SIG-M5 treated with dmso at 0.1 percent for 504 hours (cell line): ENCODE data around the gene VTI1A.
"Not testable (repeated sequence)": the region's sequence is repeated elsewhere in the genome, so short reads cannot be mapped to it uniquely, and the experiment has no call there.

Experiments
- DNase-seq: peaks from one replicate; lab custom pipeline; 2025; ENCODE audit not compliant: unreplicated experiment; lab: John Stamatoyannopoulos, UW

The VTI1A gene

DNA sequence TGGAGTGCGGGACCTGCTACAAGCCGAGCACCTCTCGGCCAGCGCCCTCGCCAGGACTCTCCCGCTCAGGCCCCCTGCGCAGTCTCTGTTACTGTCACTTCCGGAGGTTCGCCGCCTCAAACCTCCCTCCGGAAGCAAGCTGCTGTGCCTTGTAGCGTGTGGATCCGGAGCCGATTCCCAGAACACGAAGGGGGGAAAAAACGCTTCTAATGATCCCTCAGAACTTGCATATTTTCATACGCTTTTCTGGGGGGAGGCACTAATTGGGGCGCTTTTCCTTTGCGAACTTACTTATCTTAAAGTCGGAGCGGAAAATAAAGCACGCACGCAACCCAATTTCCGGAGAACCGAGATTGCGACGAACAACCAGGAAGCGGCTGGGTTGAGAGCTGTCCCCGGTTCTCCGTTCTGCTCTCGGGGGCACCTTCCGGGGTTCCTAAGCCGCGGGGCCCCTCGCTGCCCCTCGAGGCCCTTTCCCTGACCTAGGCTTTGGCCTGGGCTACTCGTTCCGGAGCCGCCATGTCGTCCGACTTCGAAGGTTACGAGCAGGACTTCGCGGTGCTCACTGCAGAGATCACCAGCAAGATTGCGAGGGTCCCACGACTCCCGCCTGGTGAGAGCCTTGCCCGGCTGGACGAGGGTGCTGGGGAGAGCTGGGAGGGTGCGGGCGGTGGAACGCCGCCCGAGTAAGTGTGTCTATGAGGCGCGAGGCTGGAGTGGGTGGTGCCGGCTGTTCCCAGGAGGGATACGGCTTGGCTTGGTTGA, at the start of gene VTI1A, which contains the start of gene ZDHHC6:
Gene VTI1A (plus strand): TSS at position 361 of the 765 bp plus-strand sequence. CDS start 159 bp downstream, at position 520.
Gene ZDHHC6 (minus strand): TSS at position 60 of the 765 bp plus-strand sequence. CDS start 1,478 bp downstream, outside the sequence.
- DNase-seq, result peak; percentile 83

DNA sequence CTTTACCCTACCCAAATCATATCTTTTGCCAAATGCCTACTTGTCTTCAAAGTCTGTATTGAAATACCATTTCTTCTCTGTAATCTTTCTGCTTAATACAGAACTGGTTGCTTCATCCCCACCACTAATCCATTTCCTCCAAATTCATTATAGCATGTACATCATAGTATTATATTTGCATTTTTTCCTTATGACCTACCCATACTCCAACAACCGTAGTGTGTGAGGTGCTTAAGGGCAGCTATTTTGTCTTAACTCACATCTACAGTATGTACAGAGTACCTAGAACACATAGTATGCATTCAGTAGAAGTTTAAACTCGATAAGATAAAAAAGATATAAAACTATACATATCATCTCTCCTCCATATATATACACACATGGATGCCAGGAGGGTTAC, 49.4 kb upstream of the VTI1A start:
- DNase-seq, result no peak

DNA sequence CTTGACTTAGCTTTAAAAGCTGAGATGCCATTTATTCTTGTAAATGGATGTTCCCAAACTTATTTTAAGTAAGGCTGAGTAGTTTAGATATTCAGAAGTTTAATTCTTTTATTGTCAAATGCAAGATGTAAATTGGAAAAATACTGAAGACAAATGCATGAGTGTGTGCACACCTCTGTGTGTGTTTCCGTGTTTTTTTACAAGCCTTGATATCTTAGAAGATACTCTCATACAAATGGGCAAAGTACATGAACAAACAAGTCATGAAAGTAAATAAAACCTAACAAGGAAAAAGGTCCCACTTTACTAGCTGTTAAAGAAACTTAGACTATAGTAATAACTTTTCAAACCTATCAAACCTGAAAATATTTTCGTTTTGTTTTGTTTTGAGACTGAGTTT, 44.1 kb upstream of the VTI1A start:
- no peak for DNase-seq

DNA sequence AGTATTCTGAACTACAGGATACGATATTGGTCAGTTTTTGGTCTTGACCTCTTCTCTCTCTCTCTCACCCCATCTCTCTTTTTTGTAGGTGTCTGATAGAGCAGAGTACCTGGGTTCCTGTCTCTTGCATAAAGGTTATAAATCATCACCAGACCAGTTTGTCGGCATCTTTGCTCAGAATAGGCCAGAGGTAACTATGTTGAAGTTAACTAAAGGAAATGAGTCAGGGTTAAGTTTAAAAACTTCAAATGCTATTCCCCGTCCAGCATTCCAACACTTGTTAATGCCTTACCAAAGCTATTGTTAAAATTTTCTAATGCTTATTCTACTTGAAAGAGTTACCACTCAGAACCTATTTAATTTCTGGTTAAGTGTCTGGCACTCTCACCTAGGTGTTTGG, 42.4 kb upstream of the VTI1A start:
- no peak for DNase-seq

DNA sequence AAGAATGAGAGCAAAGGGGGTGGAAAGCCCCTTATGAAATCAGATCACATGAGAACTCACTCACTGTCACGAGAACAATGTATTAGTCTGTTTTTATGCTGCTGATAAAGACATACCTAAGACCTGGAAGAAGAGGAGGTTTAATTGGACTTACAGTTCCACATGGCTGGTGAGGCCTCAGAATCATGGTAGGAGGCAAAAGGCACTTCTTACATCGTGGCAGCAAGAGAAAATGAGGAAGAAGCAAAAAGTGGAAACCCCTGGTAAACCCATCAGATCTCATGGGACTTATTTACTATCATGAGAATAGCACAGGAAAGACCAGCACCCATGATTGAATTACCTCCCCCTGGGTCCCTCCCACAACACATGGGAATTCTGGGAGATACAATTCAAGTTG, 40.2 kb upstream of the VTI1A start:
- DNase-seq, result not testable (repeated sequence)

DNA sequence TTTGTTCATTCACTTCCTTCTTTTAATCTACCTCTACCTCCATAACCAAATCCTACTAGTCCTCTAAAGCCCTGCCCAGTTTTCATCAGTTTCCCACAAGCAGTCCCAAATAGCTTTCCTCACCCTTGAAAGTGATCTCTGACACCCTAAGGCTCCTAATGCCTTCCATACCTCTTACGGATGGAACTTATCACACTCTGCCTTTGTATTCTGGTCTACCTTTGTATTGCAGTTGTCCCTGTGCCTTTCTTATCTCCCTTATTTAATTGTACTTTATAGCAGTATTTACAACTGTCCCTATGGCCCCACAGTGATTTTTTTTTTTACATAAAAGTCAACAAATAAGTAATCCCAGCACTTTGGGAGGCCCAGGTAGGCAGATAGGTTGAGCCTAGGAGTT, 39.3 kb upstream of the VTI1A start:
- no peak for DNase-seq

DNA sequence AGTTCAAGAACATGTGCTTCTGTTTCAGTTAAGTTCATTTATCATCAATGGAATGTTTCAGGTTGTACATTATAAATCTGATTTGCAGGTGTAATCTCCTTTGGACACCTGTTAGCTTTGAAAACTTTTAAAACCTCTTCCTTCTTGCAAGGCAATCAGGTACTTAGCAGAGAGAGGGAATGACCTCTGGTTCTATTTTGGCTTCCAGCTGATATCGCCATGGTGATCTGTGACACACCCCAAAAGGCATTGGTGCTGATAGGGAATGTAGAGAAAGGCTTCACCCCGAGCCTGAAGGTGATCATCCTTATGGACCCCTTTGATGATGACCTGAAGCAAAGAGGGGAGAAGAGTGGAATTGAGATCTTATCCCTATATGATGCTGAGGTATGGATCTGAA, 37.7 kb upstream of the VTI1A start:
- DNase-seq, result no peak

DNA sequence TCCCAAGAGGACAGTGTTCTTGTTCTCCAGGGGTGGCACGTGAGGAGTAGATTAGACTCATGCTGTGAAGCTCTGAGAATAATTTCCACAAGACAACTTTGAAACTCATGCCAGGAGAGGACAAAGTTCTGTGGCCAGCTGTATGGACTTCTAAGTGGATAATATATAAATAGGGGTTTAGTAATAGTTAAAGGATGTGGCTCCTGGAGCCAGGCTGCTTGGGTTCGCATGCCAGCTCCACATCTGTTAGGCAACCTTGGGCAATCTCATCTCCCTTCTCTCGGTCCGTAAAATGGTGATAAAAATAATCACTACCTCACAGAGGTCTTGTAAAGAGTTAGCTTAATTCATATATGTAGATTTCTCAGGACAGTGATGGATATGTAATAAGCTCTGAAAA, 37.3 kb upstream of the VTI1A start:
- DNase-seq, result no peak

DNA sequence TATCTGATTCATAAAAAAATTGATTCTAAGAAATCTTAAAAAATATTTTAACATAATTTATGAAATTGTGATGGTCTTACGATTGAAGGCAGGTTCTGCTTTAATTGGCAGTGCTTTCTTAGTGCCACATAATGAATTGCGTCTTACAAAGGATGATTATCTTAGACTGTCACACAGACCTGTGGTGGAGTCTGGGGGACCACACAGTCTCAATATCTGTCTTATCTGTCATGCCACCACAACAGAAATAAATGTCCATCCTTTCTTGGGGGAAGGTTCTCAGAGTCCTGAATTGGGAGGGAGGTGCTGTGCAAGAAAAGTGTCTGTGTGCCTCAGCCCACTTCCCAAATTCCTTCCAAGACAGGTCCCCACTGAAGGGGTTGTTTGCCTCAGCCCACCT, 34.3 kb upstream of the VTI1A start:
- no peak for DNase-seq

DNA sequence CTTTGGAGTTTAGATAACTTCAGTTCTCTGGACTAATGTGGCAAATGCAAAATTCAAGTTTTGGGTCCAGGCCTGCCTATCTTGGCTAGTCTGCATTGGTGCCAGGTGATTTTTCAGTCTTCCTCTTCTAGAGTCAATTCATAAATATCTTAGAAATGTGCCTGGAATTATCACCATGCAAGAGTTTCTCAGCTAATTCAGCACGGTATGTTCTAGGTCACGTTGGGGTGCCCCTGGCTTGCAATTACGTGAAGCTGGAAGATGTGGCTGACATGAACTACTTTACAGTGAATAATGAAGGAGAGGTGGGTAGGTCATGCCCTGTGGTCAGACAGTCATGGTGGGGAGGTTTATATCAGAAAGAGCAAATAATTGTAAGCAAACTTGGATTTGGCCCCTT, 25.3 kb upstream of the VTI1A start:
- no peak for DNase-seq

DNA sequence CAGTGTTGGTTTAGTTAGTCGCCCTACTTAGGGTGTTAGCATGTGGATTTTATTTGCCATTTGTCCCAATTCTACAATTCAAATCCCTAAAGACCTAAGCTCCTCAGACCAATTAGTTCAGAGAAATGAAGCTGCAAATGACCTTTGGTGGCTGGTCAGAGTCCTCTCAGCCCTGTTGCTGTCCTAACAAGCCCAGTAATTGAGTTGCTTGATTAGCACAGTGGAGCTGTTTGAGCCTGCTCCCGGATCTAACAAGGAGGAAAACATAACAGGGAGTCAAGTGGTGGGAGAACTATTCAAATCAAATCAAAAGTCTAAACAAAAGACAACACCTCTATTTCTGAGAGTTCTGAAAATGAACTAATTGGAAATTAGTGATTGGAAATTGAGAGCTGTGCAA, 22.4 kb upstream of the VTI1A start:
- no peak for DNase-seq

DNA sequence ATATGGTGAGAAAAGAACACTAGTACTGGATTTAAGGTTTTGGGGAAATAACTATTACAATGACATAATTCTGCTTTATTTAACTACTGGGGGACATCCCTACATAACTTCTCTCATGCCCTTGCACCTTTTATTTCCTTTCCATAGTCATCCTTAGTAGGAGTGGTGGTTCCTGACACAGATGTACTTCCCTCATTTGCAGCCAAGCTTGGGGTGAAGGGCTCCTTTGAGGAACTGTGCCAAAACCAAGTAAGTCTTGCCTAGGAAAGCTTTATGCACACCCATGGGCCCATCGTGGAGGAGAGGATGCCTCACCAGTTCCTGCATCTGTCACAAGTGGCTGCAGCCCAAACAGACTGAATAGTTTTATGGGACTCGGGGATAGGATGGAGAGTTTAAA, 20.9 kb upstream of the VTI1A start:
- no peak for DNase-seq

DNA sequence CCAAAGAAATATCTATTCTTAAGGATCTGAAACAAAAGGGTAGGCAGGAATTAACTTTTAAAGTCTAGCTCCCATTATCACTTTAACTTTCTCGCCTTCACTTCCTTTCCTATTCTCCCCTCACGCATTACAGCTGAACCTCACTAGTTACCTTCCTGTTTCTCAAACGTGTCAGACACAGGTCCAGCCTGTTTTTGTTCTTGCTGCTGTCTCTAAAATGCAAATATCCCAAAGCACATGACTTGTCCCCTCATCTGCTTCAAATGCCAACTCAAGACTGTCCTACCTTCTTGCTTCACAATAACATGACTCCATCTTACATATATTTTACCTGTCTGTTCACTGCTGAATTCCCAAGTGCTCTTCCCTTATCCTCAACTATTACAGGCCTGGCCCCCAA, 17.9 kb upstream of the VTI1A start:
- DNase-seq, result no peak

DNA sequence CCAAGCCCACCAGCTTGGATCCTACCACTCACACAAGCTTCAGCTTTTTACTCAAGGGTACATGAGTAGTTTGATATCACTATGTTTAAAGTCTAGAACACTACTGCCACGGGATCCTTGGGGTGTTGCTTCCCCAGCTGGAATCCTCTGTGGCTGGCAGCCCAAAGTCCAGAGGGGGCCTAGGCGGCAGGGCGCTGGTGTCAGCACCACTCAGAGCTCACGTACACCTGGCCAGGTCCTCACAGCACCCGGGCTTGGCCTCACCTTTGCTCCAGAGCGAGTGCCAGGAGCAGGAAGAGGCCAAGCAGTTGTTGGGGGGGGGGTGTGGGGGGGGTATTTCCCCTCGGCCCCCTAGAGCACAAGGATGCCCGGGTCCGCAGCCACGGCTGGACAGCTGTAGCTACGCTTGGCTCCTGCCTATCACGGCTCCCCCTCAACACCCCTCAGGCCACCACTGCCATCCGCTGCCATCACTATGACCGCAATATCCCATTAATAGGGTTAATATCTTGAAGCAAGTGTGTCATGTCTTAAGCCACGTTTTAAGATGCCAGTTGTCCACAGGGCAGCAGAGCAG, 17.3 kb upstream of the VTI1A start:
- DNase-seq, result no peak

DNA sequence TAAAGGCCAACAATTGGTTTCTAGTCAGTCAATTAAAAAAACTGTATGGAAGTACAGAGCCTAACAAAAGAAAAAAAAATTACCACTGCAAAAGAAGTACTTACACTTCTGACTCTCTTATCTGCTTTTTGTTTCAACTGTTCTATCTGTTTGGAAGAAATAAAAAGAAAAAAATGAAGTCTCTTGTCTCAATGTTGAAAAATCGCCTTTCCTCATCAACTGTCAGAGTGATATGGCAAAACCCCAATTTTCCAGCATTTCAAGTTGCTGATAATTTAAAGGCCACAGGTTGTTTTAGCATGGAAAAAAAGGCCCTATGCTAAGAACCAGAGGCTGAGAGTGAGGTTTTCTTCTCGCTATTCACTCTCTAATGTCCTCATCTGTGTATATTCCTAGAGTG, 13.9 kb upstream of the VTI1A start:
- no peak for DNase-seq

DNA sequence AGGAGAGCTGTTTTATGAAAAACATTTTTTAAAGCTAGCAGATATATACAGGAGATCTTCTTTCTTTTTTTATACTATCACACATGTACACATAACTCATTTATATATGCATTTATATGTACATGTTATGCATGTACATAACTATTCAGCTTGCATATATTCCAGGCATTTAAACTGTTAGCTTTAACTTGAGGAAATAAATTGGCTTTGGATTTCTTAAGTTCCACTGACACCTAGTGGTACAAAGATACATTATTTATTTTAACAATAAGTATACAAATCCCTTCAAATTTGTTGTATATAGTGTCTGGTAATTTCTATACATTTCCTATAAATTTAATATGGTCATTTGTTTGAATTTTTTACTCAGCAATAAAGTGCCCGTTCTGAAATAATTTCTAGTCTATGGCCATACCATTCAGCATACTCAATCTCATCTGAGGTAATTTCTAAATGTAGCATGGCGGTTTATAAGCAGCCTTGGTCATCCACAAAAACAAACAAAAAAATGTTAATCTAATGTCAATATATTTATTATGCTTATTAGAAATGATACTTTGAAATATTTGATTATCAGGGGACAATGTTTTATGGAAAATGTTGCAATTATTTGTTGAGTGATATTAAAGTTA, 11.9 kb upstream of the VTI1A start:
- peak; percentile 28 for DNase-seq

DNA sequence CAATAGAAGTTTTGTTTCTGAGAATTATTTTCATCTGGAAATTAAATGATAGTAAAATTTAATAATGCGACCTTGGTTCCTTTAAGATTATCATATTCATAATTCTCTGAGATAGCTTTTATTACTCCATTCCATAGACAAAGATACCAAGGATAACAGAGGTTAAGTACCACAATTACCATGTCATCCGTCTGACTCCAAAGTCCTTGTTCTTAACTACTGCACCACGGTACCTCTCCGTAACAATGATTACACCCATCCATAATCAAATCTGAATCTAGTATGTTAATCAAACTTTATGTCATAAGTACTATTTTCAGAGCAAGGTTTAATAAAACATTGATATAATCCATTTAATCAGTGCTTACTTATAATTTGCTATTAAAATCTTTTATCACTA, 8.7 kb upstream of the VTI1A start:
- no peak for DNase-seq

DNA sequence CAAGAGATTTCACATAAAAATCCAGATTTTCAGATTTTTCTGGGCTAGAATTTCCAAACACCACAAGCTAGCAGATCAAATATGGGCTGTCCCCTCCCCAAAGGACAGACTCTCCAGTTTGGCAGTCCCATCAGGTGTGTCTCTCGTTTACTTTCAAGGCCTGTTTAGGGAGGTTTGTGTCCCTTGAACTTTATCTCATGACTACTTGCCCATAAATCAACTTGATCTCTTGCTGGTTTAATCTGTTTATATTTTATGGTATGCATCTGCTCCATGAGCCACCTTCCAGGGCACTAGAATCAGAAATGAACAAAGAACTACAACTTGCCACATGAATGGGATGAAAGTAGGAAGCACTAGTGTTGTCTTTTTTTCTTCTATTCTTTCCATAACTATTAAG, 5.5 kb upstream of the VTI1A start:
- no peak for DNase-seq

DNA sequence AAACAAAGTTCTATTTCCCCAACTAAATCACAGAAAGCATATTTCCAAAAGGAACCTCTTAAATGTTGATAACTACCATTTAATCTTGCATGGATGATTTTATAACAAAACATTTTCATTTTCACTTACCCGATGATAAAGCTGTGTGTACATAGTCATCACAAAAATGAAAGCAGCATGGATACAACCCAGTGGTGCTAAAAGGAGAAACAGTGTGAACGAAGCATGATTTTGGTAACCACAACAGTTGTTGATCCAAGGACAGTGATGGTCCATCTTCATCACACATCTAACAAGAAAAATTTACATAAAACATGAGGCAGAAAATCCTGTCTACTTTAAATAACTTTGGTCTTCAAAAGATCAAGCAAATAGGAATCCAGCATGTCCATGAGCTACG, 5.0 kb upstream of the VTI1A start:
- DNase-seq, result no peak

DNA sequence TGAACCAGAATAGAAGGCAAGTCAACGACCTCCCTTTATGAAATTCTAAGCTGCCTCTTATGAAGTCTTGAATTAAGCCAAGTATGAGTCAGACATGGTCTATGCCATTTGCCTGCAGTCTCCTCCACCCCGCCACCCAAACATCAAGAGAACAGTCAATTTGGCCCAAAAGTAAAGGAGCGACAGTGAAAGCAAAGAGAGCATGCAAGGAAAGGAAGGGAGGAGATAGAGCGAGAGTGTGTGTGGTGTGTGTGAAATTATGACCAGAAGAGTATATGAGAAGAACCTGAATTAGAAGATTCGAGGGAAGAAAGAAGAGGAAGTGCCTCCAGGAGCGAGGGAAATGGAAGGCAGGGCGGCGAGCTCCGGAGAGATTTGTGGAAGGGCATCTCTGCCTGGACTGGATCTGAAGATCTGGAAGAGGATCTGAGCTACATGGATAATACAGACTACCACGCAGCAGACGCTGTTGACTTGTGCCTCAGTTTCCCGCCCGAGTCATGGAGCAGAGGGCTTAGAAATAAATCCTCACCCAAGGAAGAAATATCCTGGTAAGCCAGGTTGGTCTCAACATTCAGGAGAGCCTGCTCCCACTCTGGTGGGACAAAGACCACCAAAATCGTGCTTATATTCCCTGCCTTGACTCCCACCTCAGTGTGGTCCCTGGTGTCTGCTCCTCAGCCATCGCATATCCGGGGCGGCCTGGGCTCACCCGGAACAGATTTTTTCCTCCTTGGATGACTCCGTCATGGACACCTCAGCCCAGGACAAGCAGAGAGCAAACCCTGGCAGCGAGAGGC, 760 bp upstream of the VTI1A start:
- peak; percentile 33 for DNase-seq

DNA sequence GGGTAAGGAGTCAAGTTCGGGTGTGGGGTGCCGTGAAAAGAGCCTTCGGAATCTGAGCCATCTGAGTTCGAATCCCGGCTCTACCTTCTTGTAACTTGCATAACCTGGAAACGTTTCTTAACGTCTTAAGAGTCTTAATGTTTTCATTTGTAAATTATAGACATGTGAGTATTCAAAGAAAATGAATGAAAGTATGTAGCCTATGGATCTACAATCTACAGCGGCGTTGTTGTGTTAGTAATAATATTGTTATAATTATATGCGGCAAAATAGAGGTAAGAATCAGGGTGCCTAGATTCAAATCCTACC, 559 bp downstream of the VTI1A start:
- DNase-seq, result no peak

DNA sequence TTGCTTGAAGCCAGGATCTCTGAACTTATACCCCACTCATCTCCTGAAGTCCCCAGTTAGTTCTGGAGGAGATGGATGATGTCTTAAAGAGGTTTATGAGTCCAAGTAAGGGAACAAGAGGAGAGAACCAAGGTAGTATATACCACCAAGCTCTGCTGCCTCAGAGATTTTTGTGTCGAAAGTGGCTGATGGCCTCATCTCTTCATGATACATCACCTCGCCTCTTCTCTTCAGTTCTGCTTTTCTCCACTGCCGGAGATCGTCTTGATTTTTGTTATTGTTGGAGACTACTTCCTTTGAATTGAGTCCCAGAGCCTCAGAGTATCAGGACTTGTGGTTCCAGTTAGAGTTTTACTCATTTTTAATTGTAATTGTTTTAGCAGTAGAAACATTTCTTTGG, 1.9 kb downstream of the VTI1A start:
- DNase-seq, result peak; percentile 27
